DOHH2 (cell line): ENCODE measurements around the gene BRAF.

Source experiments
- H3F3A ChIP-seq: fragments of 200-600 bp; sonication (generic), shearing (Covaris generic); 2 replicates; pipeline ENCODE4 v1.6.0; 2016; ENCODE audit warnings: antibody characterized with exemption, mild to moderate bottlenecking; ENCODE audit not compliant: control insufficient read depth, insufficient read depth
- H3K27ac ChIP-seq: fragments of 200-600 bp; sonication (generic); 2 replicates; pipeline ENCODE4 v1.5.1; 2014; ENCODE audit warnings: low read depth, mild to moderate bottlenecking, low read length, moderate library complexity
- H3K27me3 ChIP-seq: fragments of 200-600 bp; sonication (generic); 2 replicates; pipeline ENCODE4 v1.6.1; 2014; ENCODE audit warnings: mild to moderate bottlenecking, low read length, mixed read lengths; ENCODE audit not compliant: control insufficient read depth
- H3K36me3 ChIP-seq: fragments of 200-600 bp; sonication (generic); 2 replicates; pipeline ENCODE4 v1.6.1; 2014; ENCODE audit warnings: mild to moderate bottlenecking, low read length, moderate library complexity, mixed read lengths; ENCODE audit not compliant: control insufficient read depth
- H3K4me1 ChIP-seq: fragments of 200-600 bp; sonication (generic); 2 replicates; pipeline ENCODE4 v1.6.1; 2014; ENCODE audit warnings: mild to moderate bottlenecking, low read length, mixed read lengths; ENCODE audit not compliant: control insufficient read depth
- H3K4me2 ChIP-seq: fragments of 200-600 bp; sonication (generic); 2 replicates; pipeline ENCODE4 v1.6.0; 2014; ENCODE audit warnings: mild to moderate bottlenecking, low read length, moderate library complexity
- H3K4me3 ChIP-seq: fragments of 200-600 bp; sonication (generic); 2 replicates; pipeline ENCODE4 v1.5.1; 2014; ENCODE audit warnings: mild to moderate bottlenecking, low read length, mixed read lengths
- H3K79me2 ChIP-seq: fragments of 200-600 bp; sonication (generic); 2 replicates; pipeline ENCODE4 v1.6.1; 2014; ENCODE audit warnings: mild to moderate bottlenecking, low read length, mixed read lengths; ENCODE audit not compliant: control insufficient read depth
- H3K9me2 ChIP-seq: fragments of 200-600 bp; sonication (generic); replicated peaks from 2 replicates; pipeline ENCODE4 v1.6.1; 2014; ENCODE audit warnings: mild to moderate bottlenecking, low read length, mixed read lengths; ENCODE audit not compliant: control insufficient read depth
- H3K9me3 ChIP-seq: fragments of 200-600 bp; sonication (generic); 2 replicates; pipeline ENCODE4 v1.6.1; 2014; ENCODE audit warnings: antibody characterized with exemption, low read length, mixed read lengths; ENCODE audit not compliant: control insufficient read depth, insufficient read depth
- H4K20me1 ChIP-seq: fragments of 200-600 bp; sonication (generic); 2 replicates; pipeline ENCODE4 v1.6.0; 2014; ENCODE audit warnings: low read depth, mild to moderate bottlenecking, antibody characterized with exemption, low read length, moderate library complexity; ENCODE audit not compliant: control insufficient read depth, insufficient read depth
- EZH2phosphoT487 ChIP-seq: fragments of 200-600 bp; sonication (generic); IDR thresholded peaks from 2 replicates; pipeline ENCODE4 v1.6.1; 2017; ENCODE audit warnings: borderline replicate concordance, mild to moderate bottlenecking, antibody characterized with exemption, low read length, moderate library complexity, mixed read lengths
- TF ChIP-seq, protein P1 (sequence below): fragments of 200-600 bp; sonication (generic); IDR thresholded peaks from one replicate; pipeline ENCODE4 v1.5.1; 2014; ENCODE audit warnings: antibody characterized with exemption, mild to moderate bottlenecking, low read depth, low read length; ENCODE audit not compliant: poor library complexity, severe bottlenecking

The BRAF gene

DNA sequence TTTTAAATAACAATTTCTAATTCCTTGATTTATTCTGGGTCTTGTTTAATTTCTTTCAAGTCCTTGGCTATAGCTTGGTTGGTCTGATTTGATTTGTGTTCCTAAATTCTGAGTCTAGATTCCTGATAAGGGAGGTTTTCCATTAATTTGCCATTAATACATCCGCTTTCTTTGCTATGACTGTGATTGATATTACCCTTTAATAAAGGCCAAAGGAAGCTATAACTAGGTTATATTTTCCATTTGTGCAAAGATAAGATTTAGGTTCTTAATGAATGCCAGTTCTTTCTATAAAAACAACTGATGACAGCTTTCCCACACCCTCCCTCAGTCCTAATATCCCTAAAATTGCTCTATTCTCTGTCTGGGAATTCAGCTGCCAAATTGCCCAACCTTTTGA is 200.0 kb downstream of the BRAF start:
- no peak for TF ChIP-seq EZH2phosphoT487
- TF ChIP-seq, protein P1, sequence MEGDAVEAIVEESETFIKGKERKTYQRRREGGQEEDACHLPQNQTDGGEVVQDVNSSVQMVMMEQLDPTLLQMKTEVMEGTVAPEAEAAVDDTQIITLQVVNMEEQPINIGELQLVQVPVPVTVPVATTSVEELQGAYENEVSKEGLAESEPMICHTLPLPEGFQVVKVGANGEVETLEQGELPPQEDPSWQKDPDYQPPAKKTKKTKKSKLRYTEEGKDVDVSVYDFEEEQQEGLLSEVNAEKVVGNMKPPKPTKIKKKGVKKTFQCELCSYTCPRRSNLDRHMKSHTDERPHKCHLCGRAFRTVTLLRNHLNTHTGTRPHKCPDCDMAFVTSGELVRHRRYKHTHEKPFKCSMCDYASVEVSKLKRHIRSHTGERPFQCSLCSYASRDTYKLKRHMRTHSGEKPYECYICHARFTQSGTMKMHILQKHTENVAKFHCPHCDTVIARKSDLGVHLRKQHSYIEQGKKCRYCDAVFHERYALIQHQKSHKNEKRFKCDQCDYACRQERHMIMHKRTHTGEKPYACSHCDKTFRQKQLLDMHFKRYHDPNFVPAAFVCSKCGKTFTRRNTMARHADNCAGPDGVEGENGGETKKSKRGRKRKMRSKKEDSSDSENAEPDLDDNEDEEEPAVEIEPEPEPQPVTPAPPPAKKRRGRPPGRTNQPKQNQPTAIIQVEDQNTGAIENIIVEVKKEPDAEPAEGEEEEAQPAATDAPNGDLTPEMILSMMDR: no peak
- no peak overlapping the region for H3K4me3 ChIP-seq
- H3K27me3 ChIP-seq: no peaks in the 10 kb centered on the region
- peaks cover 8% of the 10 kb centered on the region; the same call in 1 of the 2 replicates for H3K36me3 ChIP-seq
- no peaks in the 10 kb centered on the region for H3K9me2 ChIP-seq
- H3K27ac ChIP-seq: no peak overlapping the region
- no peaks in the 10 kb centered on the region for H4K20me1 ChIP-seq
- no peak overlapping the region for H3K4me2 ChIP-seq
- H3K9me3 ChIP-seq: no peaks in the 10 kb centered on the region
- peaks cover 4% of the 10 kb centered on the region for H3K4me1 ChIP-seq
- H3K79me2 ChIP-seq: no peaks in the 10 kb centered on the region
- H3F3A ChIP-seq: peaks cover 6% of the 10 kb centered on the region; the same call in 1 of the 2 replicates

DNA sequence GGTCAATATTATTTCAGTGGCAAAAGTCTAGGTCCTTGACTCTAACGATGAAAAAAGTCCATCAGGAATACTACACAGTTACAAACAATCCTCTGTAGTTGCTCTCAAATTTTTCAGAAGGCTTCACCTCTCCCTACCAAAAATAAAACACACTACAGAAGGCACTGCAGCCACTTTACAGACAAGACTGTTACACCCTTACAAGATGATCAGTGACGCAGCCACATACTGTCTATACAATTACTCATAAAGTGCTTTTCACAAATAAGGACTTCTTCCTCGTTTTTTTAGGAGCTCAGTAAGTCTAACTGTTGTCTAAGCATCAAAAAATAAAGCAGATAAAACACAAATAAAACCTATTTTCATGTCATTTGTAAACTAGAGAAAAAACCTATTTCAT is 201.2 kb downstream of the BRAF start:
- no peak overlapping the region for H3K27ac ChIP-seq
- no peaks in the 10 kb centered on the region for H3K9me3 ChIP-seq
- H4K20me1 ChIP-seq: no peaks in the 10 kb centered on the region
- H3K4me3 ChIP-seq: no peak overlapping the region
- H3K4me1 ChIP-seq: peaks cover 8% of the 10 kb centered on the region
- TF ChIP-seq, protein P1: no peak
- no peak for TF ChIP-seq EZH2phosphoT487
- H3K79me2 ChIP-seq: no peaks in the 10 kb centered on the region
- no peaks in the 10 kb centered on the region for H3K9me2 ChIP-seq
- H3K36me3 ChIP-seq: peaks cover 8% of the 10 kb centered on the region; the same call in 1 of the 2 replicates
- no peak overlapping the region for H3K4me2 ChIP-seq
- H3K27me3 ChIP-seq: no peaks in the 10 kb centered on the region
- H3F3A ChIP-seq: peaks cover 12% of the 10 kb centered on the region; the same call in 1 of the 2 replicates

DNA sequence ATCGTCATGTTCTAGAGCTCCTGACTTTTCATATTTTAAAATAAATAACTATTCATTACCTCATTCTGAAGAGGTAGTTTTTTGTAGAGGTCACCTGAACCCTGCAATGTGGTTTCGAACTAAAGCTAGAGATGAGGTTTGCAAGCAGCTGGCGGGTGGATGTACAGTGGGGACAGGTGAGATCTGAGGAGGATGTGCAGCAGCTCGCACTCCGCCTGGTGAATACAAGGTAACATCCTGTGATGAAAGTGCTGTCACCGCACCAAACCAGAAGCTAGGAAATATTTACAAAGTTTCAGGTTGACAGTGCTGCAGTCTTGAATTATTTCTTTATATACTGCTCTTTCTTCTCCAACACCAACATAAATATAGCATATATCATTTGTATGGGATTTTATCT is 201.7 kb downstream of the BRAF start:
- TF ChIP-seq, protein P1: no peak
- TF ChIP-seq EZH2phosphoT487: no peak
- H3K4me3 ChIP-seq: no peak overlapping the region
- no peaks in the 10 kb centered on the region for H3K9me3 ChIP-seq
- H3F3A ChIP-seq: peaks cover 12% of the 10 kb centered on the region; the same call in 1 of the 2 replicates
- peaks cover 8% of the 10 kb centered on the region; the same call in 1 of the 2 replicates for H3K36me3 ChIP-seq
- no peaks in the 10 kb centered on the region for H3K27me3 ChIP-seq
- peaks cover 8% of the 10 kb centered on the region for H3K4me1 ChIP-seq
- H3K9me2 ChIP-seq: no peaks in the 10 kb centered on the region
- no peaks in the 10 kb centered on the region for H3K79me2 ChIP-seq
- H3K27ac ChIP-seq: no peak overlapping the region
- H4K20me1 ChIP-seq: no peaks in the 10 kb centered on the region
- no peak overlapping the region for H3K4me2 ChIP-seq
